ENCODE data around the gene GREM1. TPM values are rescaled to one million over a fixed set of nuclear protein-coding genes. Genes with fewer than 3 reads are reported as not detected.

Gene GREM1
- polyA plus RNA-seq, 1 of the 3 experiments (the other 2 are of a cell fraction), result 23.9 TPM

- CTCF ChIA-PET, result no interaction called here
- peaks cover 9% of the 10 kb centered on the region; the same call in 1 of the 2 replicates for H4K20me1 ChIP-seq (ENCODE audit: insufficient read depth)
- DNase-seq, result no peak
Measured at GRCh38 chr15:32730677-32731654, 13.2 kb downstream of the GREM1 start.

GRCh38 chr15:32732574-32733157 is 14.9 kb downstream of the GREM1 start:
- H3K4me1 ChIP-seq (ENCODE audit: control insufficient read depth in 1 of 2, insufficient read depth in 2 of 2, low read depth in 1 of 2, low read length in 1 of 2), result no peaks in the 10 kb centered on the region
- peaks cover 45% of the 10 kb centered on the region for H3K79me2 ChIP-seq (ENCODE audit: insufficient read depth)
- DNase-seq, result no peak
- no peak overlapping the region for H3K4me3 ChIP-seq (ENCODE audit: low read depth in 2 of 2, low read length in 1 of 2)
- peaks cover 90% of the 10 kb centered on the region for H3F3A ChIP-seq (replicated peaks; ENCODE audit: insufficient read depth)
- CTCF ChIA-PET, result interaction anchor here (1.1 kb wide), 1 partner anchor 261 kb away, joined by 3 read pairs; no protein-coding TSS in a partner anchor
- no peak overlapping the region for H3K4me2 ChIP-seq
- no peaks in the 10 kb centered on the region for H3K9me2 ChIP-seq
- H4K20me1 ChIP-seq (ENCODE audit: insufficient read depth), result peaks cover 9% of the 10 kb centered on the region; the same call in 1 of the 2 replicates
- H3K27ac ChIP-seq (ENCODE audit: low read depth in 2 of 2, low read length in 1 of 2), result peak overlapping the region in 1 of 2 experiments; percentile 27; a peak in 1 of 4 replicates
- no peak overlapping the region for H2AFZ ChIP-seq (ENCODE audit: low read depth)
- POLR2A ChIA-PET, result no interaction called here
- H3K9ac ChIP-seq, result no peak overlapping the region
- peaks cover 9 to 69% of the 10 kb centered on the region in 2 experiments for H3K36me3 ChIP-seq (replicated peaks in 1 of 2; ENCODE audit: control insufficient read depth in 1 of 2, insufficient read depth in 2 of 2, low read length in 1 of 2)
- H3K27me3 ChIP-seq (ENCODE audit: insufficient read depth), result no peaks in the 10 kb centered on the region
- WGBS (ENCODE audit: low lambda C conversion rate), result 76% methylated on average over 6 of the region's 6 CpGs
- no peaks in the 10 kb centered on the region for H3K9me3 ChIP-seq
- no peak for TF ChIP-seq RAD21 (IDR thresholded peaks at IDR 0.05; ENCODE audit: low read length)
- no peak for TF ChIP-seq NRF1 (IDR thresholded peaks at IDR 0.05; ENCODE audit: low read depth, low read length)
- TF ChIP-seq, protein P1, sequence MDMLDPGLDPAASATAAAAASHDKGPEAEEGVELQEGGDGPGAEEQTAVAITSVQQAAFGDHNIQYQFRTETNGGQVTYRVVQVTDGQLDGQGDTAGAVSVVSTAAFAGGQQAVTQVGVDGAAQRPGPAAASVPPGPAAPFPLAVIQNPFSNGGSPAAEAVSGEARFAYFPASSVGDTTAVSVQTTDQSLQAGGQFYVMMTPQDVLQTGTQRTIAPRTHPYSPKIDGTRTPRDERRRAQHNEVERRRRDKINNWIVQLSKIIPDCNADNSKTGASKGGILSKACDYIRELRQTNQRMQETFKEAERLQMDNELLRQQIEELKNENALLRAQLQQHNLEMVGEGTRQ (IDR thresholded peaks at IDR 0.05; ENCODE audit: borderline replicate concordance, low read depth, low read length), result no peak
- TF ChIP-seq REST (IDR thresholded peaks at IDR 0.05; ENCODE audit: low read depth, low read length), result no peak
- TF ChIP-seq IRF3 (IDR thresholded peaks at IDR 0.05; ENCODE audit: low read depth, low read length), result no peak
- no peak for TF ChIP-seq GATA2 (CRISPR knock-in tag; IDR thresholded peaks at IDR 0.05)
- TF ChIP-seq FOXJ3 (CRISPR knock-in tag; IDR thresholded peaks at IDR 0.05), result no peak
- TF ChIP-seq PBX3 (IDR thresholded peaks at IDR 0.05), result no peak
- no peak for TF ChIP-seq FOSL2 (IDR thresholded peaks at IDR 0.05; ENCODE audit: borderline replicate concordance, low read depth)
- no peak for TF ChIP-seq CTCF (IDR thresholded peaks at IDR 0.05)

More at GRCh38 chr15:32730677-32731654, 13.2 kb downstream of the GREM1 start:
- H3K4me2 ChIP-seq, result no peak overlapping the region
- H3K27ac ChIP-seq (ENCODE audit: low read depth in 2 of 2, low read length in 1 of 2), result peak overlapping the region in 1 of 2 experiments; percentile 18; a peak in 1 of 4 replicates
- no peak overlapping the region; the same call in 1 of the 2 replicates for H2AFZ ChIP-seq (ENCODE audit: low read depth)
- H3K9me2 ChIP-seq, result no peaks in the 10 kb centered on the region
- H3K79me2 ChIP-seq (ENCODE audit: insufficient read depth), result peaks cover 62% of the 10 kb centered on the region
- H3K36me3 ChIP-seq (replicated peaks in 1 of 2; ENCODE audit: control insufficient read depth in 1 of 2, insufficient read depth in 2 of 2, low read length in 1 of 2), result peaks cover 9 to 79% of the 10 kb centered on the region in 2 experiments
- WGBS (ENCODE audit: low lambda C conversion rate), result 85% methylated on average over 25 of the region's 27 CpGs
- no peaks in the 10 kb centered on the region for H3K27me3 ChIP-seq (ENCODE audit: insufficient read depth)
- no peak overlapping the region for H3K4me3 ChIP-seq (ENCODE audit: low read depth in 2 of 2, low read length in 1 of 2)
- POLR2A ChIA-PET, result no interaction called here
- no peak overlapping the region for H3K9ac ChIP-seq
- peaks cover 84% of the 10 kb centered on the region for H3F3A ChIP-seq (replicated peaks; ENCODE audit: insufficient read depth)
- H3K9me3 ChIP-seq, result no peaks in the 10 kb centered on the region
- no peak for TF ChIP-seq EZH2phosphoT487 (IDR thresholded peaks at IDR 0.05; ENCODE audit: borderline replicate concordance, low read depth)
- TF ChIP-seq RAD21 (IDR thresholded peaks at IDR 0.05; ENCODE audit: low read length), result no peak
- no peak for TF ChIP-seq JUND (IDR thresholded peaks at IDR 0.05)
- TF ChIP-seq SMC3 (IDR thresholded peaks at IDR 0.05; ENCODE audit: low read depth, low read length), result no peak
- no peak for TF ChIP-seq RXRA (IDR thresholded peaks at IDR 0.05; ENCODE audit: borderline replicate concordance, low read depth)
- TF ChIP-seq FOXJ3 (CRISPR knock-in tag; IDR thresholded peaks at IDR 0.05), result no peak
- TF ChIP-seq FOXM1 (IDR thresholded peaks at IDR 0.05; ENCODE audit: low read depth), result no peak
- TF ChIP-seq FOSL2 (IDR thresholded peaks at IDR 0.05; ENCODE audit: borderline replicate concordance, low read depth), result no peak
- TF ChIP-seq TAF1 (IDR thresholded peaks at IDR 0.05; ENCODE audit: borderline replicate concordance, low read depth, low read length), result no peak
- TF ChIP-seq RCOR1 (IDR thresholded peaks at IDR 0.05; ENCODE audit: low read length), result no peak
- TF ChIP-seq ELF1 (IDR thresholded peaks at IDR 0.05), result no peak
- TF ChIP-seq GATA2 (CRISPR knock-in tag; IDR thresholded peaks at IDR 0.05), result no peak
- no peak for TF ChIP-seq YY1 (IDR thresholded peaks at IDR 0.05; ENCODE audit: low read depth)
- TF ChIP-seq GABPA (IDR thresholded peaks at IDR 0.05; ENCODE audit: low read depth), result no peak
- no peaks in the 10 kb centered on the region for H3K4me1 ChIP-seq (ENCODE audit: control insufficient read depth in 1 of 2, insufficient read depth in 2 of 2, low read depth in 1 of 2, low read length in 1 of 2)

All from SK-N-SH (cell line).